Neural progenitor cell (in vitro differentiated cells): Measurements from ENCODE around the gene ANKRD60. TPM values are rescaled to one million over a fixed set of nuclear protein-coding genes. Genes with fewer than 3 reads are reported as not detected.

Experiments used
- DNase-seq: peaks from one replicate; pipeline ENCODE4 v3.0.0-alpha.2; 2016; ENCODE audit warnings: low spot score
- H2AFZ ChIP-seq: fragments of 200-600 bp; sonication (generic); replicated peaks from 2 replicates; pipeline ENCODE4 v1.6.1; 2016; ENCODE audit warnings: antibody characterized with exemption
- H3F3A ChIP-seq: fragments of 200-600 bp; sonication (generic); 2 replicates; pipeline ENCODE4 v1.6.1; 2016; ENCODE audit warnings: antibody characterized with exemption, low read depth
- H3K27ac ChIP-seq: fragments of 200-600 bp; sonication (generic); 2 replicates; pipeline ENCODE4 v1.5.1; 2016; ENCODE audit warnings: mild to moderate bottlenecking
- H3K27me3 ChIP-seq: fragments of 200-600 bp; sonication (generic); 2 replicates; pipeline ENCODE4 v1.6.1; 2016; ENCODE audit warnings: mild to moderate bottlenecking, moderate library complexity
- H3K36me3 ChIP-seq: fragments of 200-600 bp; sonication (generic); 2 replicates; pipeline ENCODE4 v1.5.1; 2016
- H3K4me1 ChIP-seq: fragments of 200-600 bp; sonication (generic); 2 replicates; pipeline ENCODE4 v1.6.1; 2016; ENCODE audit warnings: mixed run types
- H3K4me2 ChIP-seq: fragments of 200-600 bp; sonication (generic); 2 replicates; pipeline ENCODE4 v1.6.1; 2016
- H3K4me3 ChIP-seq: fragments of 200-600 bp; sonication (generic); 2 replicates; pipeline ENCODE4 v1.5.1; 2016
- H3K79me2 ChIP-seq: fragments of 200-600 bp; sonication (generic); 2 replicates; pipeline ENCODE4 v1.6.1; 2016; ENCODE audit warnings: low read depth
- H3K9ac ChIP-seq: fragments of 200-600 bp; sonication (generic); 2 replicates; pipeline ENCODE4 v1.6.1; 2016
- H3K9me3 ChIP-seq: fragments of 200-600 bp; sonication (generic); 2 replicates; pipeline ENCODE4 v1.5.1; 2016; ENCODE audit warnings: low read depth
- H4K20me1 ChIP-seq: fragments of 200-600 bp; sonication (generic); 2 replicates; pipeline ENCODE4 v1.6.1; 2016; ENCODE audit warnings: low read depth
- H3K27ac Mint-ChIP-seq: 3 replicates; pipeline ENCODE4 v1.8.0; 2021; ENCODE audit warnings: mixed read lengths
- H3K27me3 Mint-ChIP-seq: 2 replicates; pipeline ENCODE4 v1.8.0; 2022; ENCODE audit warnings: low read depth, mild to moderate bottlenecking, inconsistent platforms, moderate library complexity, mixed read lengths; ENCODE audit not compliant: insufficient read depth
- H3K36me3 Mint-ChIP-seq: 3 replicates; pipeline ENCODE4 v1.8.0; 2021; ENCODE audit warnings: mixed read lengths
- H3K4me1 Mint-ChIP-seq: 3 replicates; pipeline ENCODE4 v1.8.0; 2021; ENCODE audit warnings: mixed read lengths
- H3K4me3 Mint-ChIP-seq: 3 replicates; pipeline ENCODE4 v1.8.0; 2021; ENCODE audit warnings: mild to moderate bottlenecking, moderate library complexity, mixed read lengths
- H3K9me3 Mint-ChIP-seq: 3 replicates; pipeline ENCODE4 v1.8.0; 2020; ENCODE audit warnings: mixed read lengths
- EZH2 ChIP-seq: fragments of 200-600 bp; sonication (generic); IDR thresholded peaks from 2 replicates; pipeline ENCODE4 v1.6.1; 2017; ENCODE audit warnings: antibody characterized with exemption, mild to moderate bottlenecking, moderate library complexity
- EZH2phosphoT487 ChIP-seq: fragments of 200-600 bp; sonication (generic); IDR thresholded peaks from 2 replicates; pipeline ENCODE4 v1.6.1; 2017; ENCODE audit warnings: antibody characterized with exemption
- total RNA-seq: library from RNA; depleted of rRNA; stranded (reverse); fragments of >200 nt; gene quantifications from 2 replicates; pipeline ENCODE4 v1.2.3, GENCODE V29; 2015; ENCODE audit warnings: low replicate concordance
- TF ChIP-seq, protein P1 (sequence below): fragments of 200-600 bp; sonication (generic); IDR thresholded peaks from 2 replicates; pipeline ENCODE4 v1.5.1; 2017; ENCODE audit warnings: antibody characterized with exemption, mild to moderate bottlenecking

The ANKRD60 gene
- total RNA-seq, 1 donor from 2014 or later: not detected

DNA sequence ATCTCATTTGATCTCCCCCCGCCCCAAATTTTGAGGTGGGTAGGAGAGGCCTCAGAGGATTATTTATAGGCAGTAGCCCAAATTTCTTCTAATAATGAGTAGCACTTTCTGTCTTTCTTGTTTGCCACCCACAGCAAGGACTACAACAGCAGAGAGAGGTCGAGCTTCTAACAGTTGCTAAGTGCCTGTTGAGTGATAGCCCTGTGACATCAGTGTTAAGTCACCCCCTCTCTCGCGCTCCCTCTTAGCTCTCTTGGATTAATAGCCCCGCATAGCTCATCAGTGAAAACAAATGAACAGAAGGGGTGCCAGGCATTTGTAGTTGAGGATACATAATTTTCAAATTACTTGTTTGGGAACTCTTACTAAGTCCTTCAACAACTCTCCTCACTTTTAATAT, 3.5 kb downstream of the ANKRD60 start:
- peak; percentile 11 for DNase-seq
- Histone ChIP-seq H3K4me2 (no peak overlapping the region), H3K9ac (no peak overlapping the region), H3F3A (peaks cover 6% of the 10 kb centered on the region), H4K20me1 (no peaks in the 10 kb centered on the region), H3K4me3 (no peak overlapping the region), H3K27me3 (peaks cover 55% of the 10 kb centered on the region), H3K36me3 (no peaks in the 10 kb centered on the region), H2AFZ (no peak overlapping the region), H3K79me2 (no peaks in the 10 kb centered on the region), H3K27ac (no peak overlapping the region), H3K9me3 (no peaks in the 10 kb centered on the region), H3K4me1 (peaks cover 3% of the 10 kb centered on the region)
- no peak overlapping the region for H3K27ac Mint-ChIP-seq
- H3K4me1 Mint-ChIP-seq: peaks cover 15% of the 10 kb centered on the region
- no peak overlapping the region for H3K4me3 Mint-ChIP-seq
- H3K36me3 Mint-ChIP-seq: no peaks in the 10 kb centered on the region
- H3K27me3 Mint-ChIP-seq: peaks cover 42% of the 10 kb centered on the region
- H3K9me3 Mint-ChIP-seq: peaks cover 17% of the 10 kb centered on the region
- TF ChIP-seq, protein P1, sequence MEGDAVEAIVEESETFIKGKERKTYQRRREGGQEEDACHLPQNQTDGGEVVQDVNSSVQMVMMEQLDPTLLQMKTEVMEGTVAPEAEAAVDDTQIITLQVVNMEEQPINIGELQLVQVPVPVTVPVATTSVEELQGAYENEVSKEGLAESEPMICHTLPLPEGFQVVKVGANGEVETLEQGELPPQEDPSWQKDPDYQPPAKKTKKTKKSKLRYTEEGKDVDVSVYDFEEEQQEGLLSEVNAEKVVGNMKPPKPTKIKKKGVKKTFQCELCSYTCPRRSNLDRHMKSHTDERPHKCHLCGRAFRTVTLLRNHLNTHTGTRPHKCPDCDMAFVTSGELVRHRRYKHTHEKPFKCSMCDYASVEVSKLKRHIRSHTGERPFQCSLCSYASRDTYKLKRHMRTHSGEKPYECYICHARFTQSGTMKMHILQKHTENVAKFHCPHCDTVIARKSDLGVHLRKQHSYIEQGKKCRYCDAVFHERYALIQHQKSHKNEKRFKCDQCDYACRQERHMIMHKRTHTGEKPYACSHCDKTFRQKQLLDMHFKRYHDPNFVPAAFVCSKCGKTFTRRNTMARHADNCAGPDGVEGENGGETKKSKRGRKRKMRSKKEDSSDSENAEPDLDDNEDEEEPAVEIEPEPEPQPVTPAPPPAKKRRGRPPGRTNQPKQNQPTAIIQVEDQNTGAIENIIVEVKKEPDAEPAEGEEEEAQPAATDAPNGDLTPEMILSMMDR: no peak
- no peak for TF ChIP-seq EZH2phosphoT487
- TF ChIP-seq EZH2: no peak

DNA sequence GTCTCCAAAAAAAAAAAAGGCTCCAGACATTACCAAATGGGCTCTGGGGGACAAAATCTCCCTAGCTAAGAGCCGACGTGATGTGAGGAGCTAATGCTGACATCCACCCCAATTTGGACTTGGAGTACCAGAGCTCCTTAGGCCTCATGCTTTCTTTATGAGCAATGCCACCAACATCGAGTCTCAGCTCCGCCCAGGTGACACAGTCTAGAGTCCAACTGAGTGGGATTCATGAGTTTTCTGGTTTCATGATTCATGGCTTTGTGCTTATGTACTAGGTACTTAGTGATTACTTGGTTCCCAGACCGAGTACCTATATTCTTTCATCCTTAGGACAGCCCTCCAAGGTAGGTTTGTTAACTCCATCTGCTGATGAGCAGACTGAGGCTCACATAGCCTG, 4.4 kb downstream of the ANKRD60 start:
- Mint-ChIP-seq H3K27ac (no peak overlapping the region), H3K4me3 (no peak overlapping the region), H3K9me3 (peaks cover 20% of the 10 kb centered on the region), H3K27me3 (peaks cover 37% of the 10 kb centered on the region), H3K36me3 (peaks cover 2% of the 10 kb centered on the region), H3K4me1 (peaks cover 7% of the 10 kb centered on the region)
- H3K4me1 ChIP-seq: no peaks in the 10 kb centered on the region
- H3K4me3 ChIP-seq: no peak overlapping the region
- H3K4me2 ChIP-seq: no peak overlapping the region
- no peak overlapping the region for H2AFZ ChIP-seq
- peaks cover 5% of the 10 kb centered on the region for H3F3A ChIP-seq
- H3K9me3 ChIP-seq: peaks cover 2% of the 10 kb centered on the region
- peaks cover 46% of the 10 kb centered on the region for H3K27me3 ChIP-seq
- no peak overlapping the region for H3K27ac ChIP-seq
- TF ChIP-seq, protein P1: no peak
- TF ChIP-seq EZH2phosphoT487: no peak
- H3K79me2 ChIP-seq: no peaks in the 10 kb centered on the region
- no peaks in the 10 kb centered on the region for H4K20me1 ChIP-seq
- H3K36me3 ChIP-seq: no peaks in the 10 kb centered on the region
- DNase-seq: no peak
- no peak overlapping the region for H3K9ac ChIP-seq

DNA sequence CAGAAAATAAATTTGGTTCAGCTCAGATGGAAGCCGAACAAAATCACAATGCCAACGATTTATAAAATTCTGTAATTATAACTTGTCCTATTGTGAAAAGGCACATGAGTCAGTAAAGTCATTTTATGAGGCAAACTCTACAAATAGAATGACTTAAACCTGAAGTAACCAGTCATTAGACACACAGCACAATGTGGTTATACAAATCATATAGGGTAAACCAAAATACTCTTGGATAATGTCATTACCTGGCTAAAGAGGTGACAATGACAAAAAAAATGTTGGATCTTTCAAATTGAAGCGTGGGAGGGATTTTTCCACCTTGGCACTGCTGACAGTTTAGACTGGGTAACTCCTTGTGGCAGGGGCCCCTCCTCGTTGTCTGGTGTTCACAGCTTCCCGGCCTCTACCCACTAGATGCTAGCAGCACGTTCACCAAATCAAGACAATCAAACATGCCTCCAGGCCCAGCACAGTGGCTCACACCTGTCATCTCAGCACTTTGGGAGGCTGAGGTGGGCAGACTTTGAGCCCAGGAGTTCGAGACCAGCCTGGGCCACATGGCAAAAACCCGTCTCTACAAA, 5.0 kb downstream of the ANKRD60 start:
- Mint-ChIP-seq H3K9me3 (peaks cover 23% of the 10 kb centered on the region), H3K4me3 (no peak overlapping the region), H3K36me3 (peaks cover 4% of the 10 kb centered on the region), H3K4me1 (peaks cover 3% of the 10 kb centered on the region), H3K27ac (no peak overlapping the region), H3K27me3 (peaks cover 31% of the 10 kb centered on the region)
- Histone ChIP-seq H3K27ac (no peak overlapping the region), H3K9me3 (peaks cover 4% of the 10 kb centered on the region), H3K4me2 (no peak overlapping the region), H2AFZ (no peak overlapping the region), H3F3A (no peaks in the 10 kb centered on the region), H3K27me3 (peaks cover 39% of the 10 kb centered on the region), H3K9ac (no peak overlapping the region), H3K4me3 (no peak overlapping the region), H3K79me2 (no peaks in the 10 kb centered on the region), H3K36me3 (no peaks in the 10 kb centered on the region), H4K20me1 (no peaks in the 10 kb centered on the region), H3K4me1 (no peaks in the 10 kb centered on the region)
- DNase-seq: no peak
- no peak for TF ChIP-seq EZH2
- TF ChIP-seq, protein P1: no peak
- TF ChIP-seq EZH2phosphoT487: no peak
